ENCODE data around the gene ERO1A. TPM values are rescaled to one million over a fixed set of nuclear protein-coding genes. Genes with fewer than 3 reads are reported as not detected.

ERO1A gene
- total RNA-seq, 1 experiment from 2014 or later, result 44.6 TPM

GRCh38 chr14:52683985-52684520, 11.3 kb downstream of the ERO1A start:
- peaks cover 28% of the 10 kb centered on the region for H3K4me1 Mint-ChIP-seq
- ChIA-PET CTCF (interaction anchor here (0.7 kb wide), 1 partner anchor 12 kb away, joined by 5 read pairs; no protein-coding TSS in a partner anchor), POLR2A (no interaction called here)
- no peak overlapping the region for H3K27ac Mint-ChIP-seq
- no peak overlapping the region for H3K4me3 Mint-ChIP-seq
- no peaks in the 10 kb centered on the region for H3K9me3 Mint-ChIP-seq
- DNase-seq (ENCODE audit: low spot score) (no peak), ATAC-seq (no peak)
- TF ChIP-seq RORB (CRISPR knock-in tag; IDR thresholded peaks at IDR 0.05) (no peak), ZNF423 (CRISPR knock-in tag; IDR thresholded peaks at IDR 0.05) (no peak), ERG (CRISPR knock-in tag; IDR thresholded peaks at IDR 0.05) (no peak), NFE2L1 (CRISPR knock-in tag; IDR thresholded peaks at IDR 0.05) (no peak), ZNF281 (CRISPR knock-in tag; IDR thresholded peaks at IDR 0.05) (no peak), HMGA2 (CRISPR knock-in tag; IDR thresholded peaks at IDR 0.05) (no peak), RELA (CRISPR knock-in tag; IDR thresholded peaks at IDR 0.05; ENCODE audit: borderline replicate concordance) (no peak), USF1 (CRISPR knock-in tag; IDR thresholded peaks at IDR 0.05) (no peak), NR2C2 (CRISPR knock-in tag; IDR thresholded peaks at IDR 0.05) (no peak), CREB1 (CRISPR knock-in tag; IDR thresholded peaks at IDR 0.05) (no peak), ZNF671 (CRISPR knock-in tag; IDR thresholded peaks at IDR 0.05) (no peak), ARID4B (CRISPR knock-in tag; IDR thresholded peaks at IDR 0.05; ENCODE audit: borderline replicate concordance) (no peak)
- H3K27me3 Mint-ChIP-seq (ENCODE audit: low read depth), result no peaks in the 10 kb centered on the region
- peaks cover 4% of the 10 kb centered on the region; the same call in 1 of the 2 replicates for H3K36me3 Mint-ChIP-seq

GRCh38 chr14:52678591-52678990, 16.8 kb downstream of the ERO1A start:
- no peak for ATAC-seq
- TF ChIP-seq CREM (CRISPR knock-in tag; IDR thresholded peaks at IDR 0.05) (no peak), CTCF (IDR thresholded peaks at IDR 0.05) (peak; percentile 18; the same call in 1 of the 2 replicates)
- Mint-ChIP-seq H3K4me3 (no peak overlapping the region), H3K4me1 (no peaks in the 10 kb centered on the region), H3K9me3 (no peaks in the 10 kb centered on the region), H3K27ac (no peak overlapping the region), H3K27me3 (ENCODE audit: low read depth) (no peaks in the 10 kb centered on the region), H3K36me3 (peaks cover 8% of the 10 kb centered on the region)
- ChIA-PET CTCF (interaction anchor here (0.9 kb wide), 1 partner anchor 98 kb away, joined by 3 read pairs; no protein-coding TSS in a partner anchor), POLR2A (no interaction called here)
- DNase-seq (ENCODE audit: low spot score), result no peak
